HG03045 (cell line): ENCODE results near the gene PCDHB9.
"Not testable (repeated sequence)": the region's sequence is repeated elsewhere in the genome, so short reads cannot be mapped to it uniquely, and the experiment has no call there.

Experiments used
- ATAC-seq: cut with Tn5 transposase; IDR thresholded peaks from one replicate; pipeline ENCODE4 v1.9.1; 2021; ENCODE audit warnings: mild to moderate bottlenecking, moderate library complexity; ENCODE audit not compliant: unreplicated experiment

PCDHB9 gene

DNA sequence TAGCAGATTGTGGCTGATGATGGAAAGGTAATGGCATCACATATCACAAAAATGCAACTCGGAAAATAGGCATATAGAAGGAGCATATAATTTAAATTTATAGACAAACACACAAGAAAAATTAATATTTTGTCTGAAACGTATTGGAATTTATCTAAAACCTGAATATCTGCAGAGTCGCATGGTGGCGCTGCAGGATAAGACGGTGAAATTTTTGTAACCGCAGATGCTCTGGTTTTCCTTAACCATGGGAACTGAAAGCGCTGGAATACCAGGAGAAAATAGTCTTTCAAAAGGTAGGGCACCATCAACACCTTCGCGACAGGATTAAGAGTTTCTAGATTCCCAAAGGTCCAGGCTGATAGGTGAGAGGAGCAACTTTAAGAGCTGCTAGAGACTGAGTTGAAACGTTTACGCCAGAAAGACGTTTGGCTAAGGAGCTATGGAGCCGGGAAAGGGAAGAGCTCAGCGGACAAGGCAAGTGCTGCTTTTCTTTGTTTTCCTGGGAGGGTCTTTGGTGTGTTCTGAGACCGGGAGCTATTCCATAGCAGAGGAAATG is 47.2 kb downstream of the PCDHB9 start:
- ATAC-seq: no peak

DNA sequence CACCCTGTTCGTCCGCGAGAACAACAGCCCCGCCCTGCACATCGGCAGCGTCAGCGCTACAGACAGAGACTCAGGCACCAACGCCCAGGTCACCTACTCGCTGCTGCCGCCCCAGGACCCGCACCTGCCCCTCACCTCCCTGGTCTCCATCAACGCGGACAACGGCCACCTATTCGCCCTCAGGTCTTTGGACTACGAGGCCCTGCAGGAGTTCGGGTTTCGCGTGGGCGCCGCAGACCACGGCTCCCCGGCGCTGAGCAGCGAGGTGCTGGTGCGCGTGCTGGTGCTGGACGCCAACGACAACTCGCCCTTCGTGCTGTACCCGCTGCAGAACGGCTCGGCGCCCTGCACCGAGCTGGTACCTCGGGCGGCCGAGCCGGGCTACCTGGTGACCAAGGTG is 49.0 kb downstream of the PCDHB9 start:
- ATAC-seq: not testable (repeated sequence)

DNA sequence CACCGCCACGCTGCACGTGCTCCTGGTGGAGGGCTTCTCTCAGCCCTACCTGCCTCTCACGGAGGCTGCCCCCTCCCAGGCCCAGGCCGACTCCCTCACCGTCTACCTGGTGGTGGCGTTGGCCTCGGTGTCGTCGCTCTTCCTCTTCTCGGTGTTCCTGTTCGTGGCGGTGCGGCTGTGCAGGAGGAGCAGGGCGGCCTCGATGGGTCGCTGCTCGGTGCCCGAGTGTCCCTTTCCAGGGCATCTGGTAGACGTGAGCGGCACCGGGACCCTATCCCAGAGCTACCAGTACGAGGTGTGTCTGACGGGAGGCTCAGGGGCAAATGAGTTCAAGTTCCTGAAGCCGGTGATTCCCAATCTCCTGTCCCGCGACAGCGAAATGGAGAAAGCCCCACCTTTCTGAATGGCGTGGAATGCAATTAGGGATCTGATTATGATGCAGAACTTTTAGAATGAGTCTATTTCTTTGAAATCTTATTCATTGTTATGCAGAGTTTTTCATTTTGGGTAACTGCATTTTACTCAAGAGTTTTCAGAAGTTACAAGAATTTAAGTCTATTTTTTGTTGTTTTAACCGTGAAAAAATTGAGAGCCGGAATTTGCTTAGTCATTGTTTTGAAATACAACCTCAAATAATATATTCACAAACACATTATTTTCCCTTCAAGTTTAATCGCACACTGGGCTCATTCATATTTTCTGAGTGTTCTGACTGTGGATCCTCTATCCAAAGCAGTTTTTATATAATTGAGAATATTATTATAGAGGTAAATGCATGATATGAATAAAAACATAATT is 49.8 kb downstream of the PCDHB9 start:
- no peak for ATAC-seq
